Kidney (tissue), 14 donors: ENCODE results near the gene C22orf31. TPM values are rescaled to one million over a fixed set of nuclear protein-coding genes. Genes with fewer than 3 reads are reported as not detected.

Source experiments
- DNase-seq, 5 donors: peaks; one replicate each; pipeline ENCODE4 v3.0.0-alpha.2; 2013 to 2020
- FAIRE-seq: peaks from 2 replicates; lab custom pipeline; 2012; peaks lifted over from hg19 to GRCh38; lab: Jason Lieb, UNC
- H3K27ac ChIP-seq, 2 donors: one replicate each; pipeline ENCODE4 v1.7.0; 2013; ENCODE audit warnings: low read depth in 2 of 2, low read length in 2 of 2, inconsistent platforms in 1 of 2
- H3K27me3 ChIP-seq: one replicate; pipeline ENCODE4 v1.7.1; 2013; ENCODE audit warnings: low read length, inconsistent platforms; ENCODE audit not compliant: control insufficient read depth, insufficient read depth
- H3K36me3 ChIP-seq, 3 donors: one replicate each; pipeline versions ENCODE4 v1.7.0 to v1.7.1; 2013; ENCODE audit warnings: low read length in 3 of 3, control low read depth in 1 of 3, inconsistent platforms in 1 of 3; ENCODE audit not compliant: insufficient read depth in 3 of 3, control insufficient read depth in 2 of 3
- H3K4me1 ChIP-seq, 3 donors: one replicate each; pipeline versions ENCODE4 v1.7.0 to v1.7.1; 2013; ENCODE audit warnings: low read length in 3 of 3, inconsistent platforms in 1 of 3, low read depth in 1 of 3; ENCODE audit not compliant: control insufficient read depth in 2 of 3, insufficient read depth in 2 of 3
- H3K4me3 ChIP-seq, 3 donors: one replicate each; pipeline versions ENCODE4 v1.7.0 to v1.8.1; 2013; ENCODE audit warnings: low read length in 3 of 3, control low read depth in 1 of 3, inconsistent platforms in 1 of 3
- H3K9ac ChIP-seq, 3 donors: one replicate each; pipeline versions ENCODE4 v1.7.0 to v1.7.1; 2013; ENCODE audit warnings: low read length in 3 of 3, control low read depth in 1 of 3, inconsistent platforms in 1 of 3
- H3K9me3 ChIP-seq, 3 donors: one replicate each; pipeline versions ENCODE4 v1.7.0 to v1.7.1; 2013; ENCODE audit warnings: low read length in 3 of 3, control low read depth in 1 of 3, inconsistent platforms in 1 of 3; ENCODE audit not compliant: control insufficient read depth in 2 of 3, insufficient read depth in 1 of 3
- CTCF ChIP-seq: IDR thresholded peaks from 3 replicates; pipeline ENCODE4 v1.5.1; 2012; ENCODE audit warnings: mild to moderate bottlenecking, moderate library complexity, borderline replicate concordance; ENCODE audit not compliant: insufficient read depth; ENCODE audit errors: extremely low read depth
- intact Hi-C: fragments of 100-400 bp; cut with DNase I; formaldehyde crosslinking; loops from one replicate; pipeline ENCODE4 v1.11.1; 2022
- polyA plus RNA-seq: library from polyadenylated mRNA; stranded (reverse); fragments of 350-450 nt; fragmentation: Illumina TruSeq; extraction: RNeasy Lipid Tissue Mini Kit (QIAGEN cat#74804); gene quantifications from one replicate; pipeline ENCODE4 v1.2.3, GENCODE V29; 2014; ENCODE audit warnings: low read depth, low replicate concordance; ENCODE audit not compliant: insufficient read depth
- total RNA-seq: library from RNA; stranded (reverse); fragmentation: NEBNext Ultra II Directional; extraction: Animal tissue kit (Norgen Biotek cat#: 25700); gene quantifications from one replicate; pipeline ENCODE4 v1.2.1, GENCODE V29; 2021
- donor health status: control.
- donor health status: control.
- donor health status: control.
- donor health status: control.
- donor health status: control.
- donor health status: DM: yes; HTN: yes; CAD: no.
- donor health status: Normal renal cell carcinoma (clear cell type).

Gene C22orf31
- total and polyA plus RNA-seq, 2 donors from 2014 or later, result not detected

GRCh38 chr22:29039148-29039547 lies 22.5 kb downstream of the C22orf31 start:
- Histone ChIP-seq H3K36me3 (peaks cover 0 to 9% (median 1%) of the 10 kb centered on the region in 3 donors), H3K9me3 (no peaks in the 10 kb centered on the region), H3K4me1 (peaks cover 4 to 14% (median 11%) of the 10 kb centered on the region in 3 donors), H3K4me3 (no peak overlapping the region), H3K9ac (no peak overlapping the region), H3K27ac (no peak overlapping the region), H3K27me3 (no peaks in the 10 kb centered on the region)
- TF ChIP-seq CTCF, result no peak
- peak in 1 of 5 donors; percentile 46 for DNase-seq
- no peak for FAIRE-seq
- intact Hi-C loops, result no loop called here

- no peak overlapping the region for H3K9ac ChIP-seq
- peak overlapping the region; percentile 5 to 51 for H3K27ac ChIP-seq
- H3K4me1 ChIP-seq, result peaks cover 8 to 30% (median 20%) of the 10 kb centered on the region in 3 donors
- H3K4me3 ChIP-seq, result no peak overlapping the region
- FAIRE-seq (no peak), DNase-seq (no peak)
- TF ChIP-seq CTCF, result no peak
- H3K36me3 ChIP-seq, result no peaks in the 10 kb centered on the region
- H3K9me3 ChIP-seq, result no peaks in the 10 kb centered on the region
- intact Hi-C loops, result no loop called here
- no peaks in the 10 kb centered on the region for H3K27me3 ChIP-seq
Observed at GRCh38 chr22:29037340-29037932, 24.2 kb downstream of the C22orf31 start.

DNA sequence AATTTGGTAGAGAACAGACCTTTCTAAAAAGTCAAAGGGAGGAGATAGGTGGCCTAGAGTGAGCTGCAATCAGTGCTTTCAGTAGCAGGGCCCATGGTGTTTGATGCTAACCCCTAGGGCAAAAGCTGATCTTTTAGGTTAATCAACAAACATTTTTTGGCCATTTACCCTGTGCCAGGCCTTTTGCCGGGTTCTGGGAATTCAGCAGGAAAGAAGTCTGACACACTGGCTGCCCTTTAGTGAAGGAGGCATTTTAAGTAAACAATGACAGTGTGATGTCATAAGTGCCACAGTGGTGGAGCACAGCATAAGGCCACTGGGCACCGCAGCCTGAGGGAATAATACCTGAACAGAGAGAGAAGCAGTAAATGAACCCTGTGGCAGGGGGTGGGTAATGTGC lies 29.0 kb downstream of the C22orf31 start:
- no peaks in the 10 kb centered on the region for H3K9me3 ChIP-seq
- FAIRE-seq (peak; percentile 44), DNase-seq (peak in 2 of 5 donors; percentile 40 to 62)
- intact Hi-C loops, result no loop called here
- peaks cover 5 to 64% (median 37%) of the 10 kb centered on the region in 3 donors for H3K4me1 ChIP-seq
- H3K27me3 ChIP-seq, result no peaks in the 10 kb centered on the region
- peak overlapping the region; percentile 97 to 98 for H3K27ac ChIP-seq
- H3K4me3 ChIP-seq, result no peak overlapping the region
- peak overlapping the region in 1 of 3 donors; percentile 60 for H3K9ac ChIP-seq
- no peaks in the 10 kb centered on the region for H3K36me3 ChIP-seq
- TF ChIP-seq CTCF, result no peak
